IMR-90 (cell line): ENCODE data around the gene NUDT16.

Experiments
- CHD1 ChIP-seq: IDR thresholded peaks from 2 replicates; pipeline ENCODE4 v1.6.1; 2012; ENCODE audit warnings: low read depth, low read length, improper control_type of control experiment
- CTCF ChIP-seq: conservative IDR thresholded peaks from 2 replicates; pipeline ENCODE4 v1.5.1; 2012; ENCODE audit warnings: mild to moderate bottlenecking, low read depth, low read length, improper control_type of control experiment
- POLR2A ChIP-seq: IDR thresholded peaks from 2 replicates; pipeline ENCODE4 v1.6.1; 2012; ENCODE audit warnings: mild to moderate bottlenecking, low read depth, low read length
- TF ChIP-seq, protein P1 (sequence below): fragments of 150-350 bp; IDR thresholded peaks from 2 replicates; pipeline ENCODE4 v1.6.1; 2016; ENCODE audit warnings: low read depth, mild to moderate bottlenecking, low read length, moderate library complexity, borderline replicate concordance

- no peak for TF ChIP-seq POLR2A
- TF ChIP-seq CTCF, result no peak
- TF ChIP-seq CHD1, result no peak
- TF ChIP-seq, protein P1, sequence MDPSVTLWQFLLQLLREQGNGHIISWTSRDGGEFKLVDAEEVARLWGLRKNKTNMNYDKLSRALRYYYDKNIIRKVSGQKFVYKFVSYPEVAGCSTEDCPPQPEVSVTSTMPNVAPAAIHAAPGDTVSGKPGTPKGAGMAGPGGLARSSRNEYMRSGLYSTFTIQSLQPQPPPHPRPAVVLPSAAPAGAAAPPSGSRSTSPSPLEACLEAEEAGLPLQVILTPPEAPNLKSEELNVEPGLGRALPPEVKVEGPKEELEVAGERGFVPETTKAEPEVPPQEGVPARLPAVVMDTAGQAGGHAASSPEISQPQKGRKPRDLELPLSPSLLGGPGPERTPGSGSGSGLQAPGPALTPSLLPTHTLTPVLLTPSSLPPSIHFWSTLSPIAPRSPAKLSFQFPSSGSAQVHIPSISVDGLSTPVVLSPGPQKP, result no peak
Measured at GRCh38 chr3:131394400-131394799, 12.8 kb downstream of the NUDT16 start.
